ENCODE results near the gene CD79A.

CD79A gene

DNA sequence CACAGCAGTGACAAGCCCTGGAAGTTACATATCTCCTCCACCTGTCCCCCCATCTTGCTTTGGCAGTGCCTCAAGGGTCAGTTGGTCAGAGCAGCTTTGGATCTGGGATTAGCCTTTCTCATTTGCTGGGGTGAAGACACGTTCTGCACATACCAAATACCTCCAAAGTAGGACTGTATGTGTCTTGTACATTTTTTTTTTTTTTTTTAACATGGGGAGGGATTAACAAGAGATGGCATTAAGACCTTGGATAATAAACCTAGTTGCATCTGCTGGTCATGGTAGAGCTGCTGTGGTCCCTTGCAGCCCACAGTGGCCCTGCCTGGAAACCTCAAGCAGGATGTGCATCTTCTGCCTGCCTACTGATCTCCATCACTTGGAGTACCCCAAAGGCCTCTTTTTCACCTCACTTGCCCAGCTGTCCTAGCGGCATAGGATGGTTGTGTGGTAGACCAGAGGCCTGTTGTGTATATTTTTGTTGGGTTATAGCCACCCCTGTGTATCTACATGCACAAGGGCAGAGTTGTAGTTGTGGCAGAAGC, 14.6 kb upstream of the CD79A start:
- intact Hi-C loops (cut with DNase I; ENCODE audit: low total_unique reads) = no loop called here
- Histone ChIP-seq H3K27me3 (no peaks in the 10 kb centered on the region), H3K27ac (no peak overlapping the region), H3K9me3 (no peaks in the 10 kb centered on the region), H3K4me3 (no peak overlapping the region), H3K4me1 (peaks cover 0 to 43% (median 29%) of the 10 kb centered on the region in 4 donors), H3K36me3 (peaks cover 45 to 65% (median 54%) of the 10 kb centered on the region in 3 donors)
- TF ChIP-seq, protein P1, sequence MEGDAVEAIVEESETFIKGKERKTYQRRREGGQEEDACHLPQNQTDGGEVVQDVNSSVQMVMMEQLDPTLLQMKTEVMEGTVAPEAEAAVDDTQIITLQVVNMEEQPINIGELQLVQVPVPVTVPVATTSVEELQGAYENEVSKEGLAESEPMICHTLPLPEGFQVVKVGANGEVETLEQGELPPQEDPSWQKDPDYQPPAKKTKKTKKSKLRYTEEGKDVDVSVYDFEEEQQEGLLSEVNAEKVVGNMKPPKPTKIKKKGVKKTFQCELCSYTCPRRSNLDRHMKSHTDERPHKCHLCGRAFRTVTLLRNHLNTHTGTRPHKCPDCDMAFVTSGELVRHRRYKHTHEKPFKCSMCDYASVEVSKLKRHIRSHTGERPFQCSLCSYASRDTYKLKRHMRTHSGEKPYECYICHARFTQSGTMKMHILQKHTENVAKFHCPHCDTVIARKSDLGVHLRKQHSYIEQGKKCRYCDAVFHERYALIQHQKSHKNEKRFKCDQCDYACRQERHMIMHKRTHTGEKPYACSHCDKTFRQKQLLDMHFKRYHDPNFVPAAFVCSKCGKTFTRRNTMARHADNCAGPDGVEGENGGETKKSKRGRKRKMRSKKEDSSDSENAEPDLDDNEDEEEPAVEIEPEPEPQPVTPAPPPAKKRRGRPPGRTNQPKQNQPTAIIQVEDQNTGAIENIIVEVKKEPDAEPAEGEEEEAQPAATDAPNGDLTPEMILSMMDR (IDR thresholded peaks at IDR 0.05) = no peak
- no peak for DNase-seq

DNA sequence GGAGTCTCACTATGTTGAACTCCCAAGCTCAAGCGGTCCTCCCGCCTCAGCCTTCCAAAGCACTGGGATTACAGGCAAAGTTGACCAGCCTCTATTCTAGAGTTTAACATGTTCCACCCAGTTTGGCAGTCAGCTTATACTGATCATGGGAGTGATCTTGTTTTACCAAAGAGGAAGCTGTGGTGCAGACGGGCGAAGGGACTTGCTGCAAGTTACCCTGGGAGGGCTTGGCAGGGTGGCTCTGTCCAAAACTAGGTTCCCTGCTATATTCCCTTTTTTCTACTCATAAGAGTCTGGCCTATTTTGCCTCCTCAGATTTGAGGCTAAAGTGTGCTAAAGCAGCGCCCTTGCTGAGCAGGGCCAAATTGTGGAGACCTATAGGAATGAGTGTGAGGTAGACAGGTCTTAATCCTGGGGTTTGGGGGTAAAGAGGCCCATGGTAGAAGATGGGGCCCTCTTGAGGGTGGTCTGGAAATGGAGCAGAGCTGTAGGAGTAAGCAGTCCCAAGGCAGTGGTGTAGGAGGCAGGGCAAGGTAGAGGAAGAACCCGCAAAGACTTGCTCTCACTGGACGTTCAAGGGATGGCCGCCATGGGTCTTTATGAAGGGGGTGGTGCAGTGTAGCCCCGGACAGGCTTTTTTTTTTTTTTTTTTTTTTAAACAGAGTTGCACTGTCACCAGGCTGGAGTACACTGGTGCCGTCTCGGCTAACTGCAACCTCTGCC, 13.7 kb upstream of the CD79A start:
- H3K27me3 ChIP-seq = no peaks in the 10 kb centered on the region
- no peak overlapping the region for H3K4me3 ChIP-seq
- peaks cover 45 to 73% (median 63%) of the 10 kb centered on the region in 3 donors for H3K36me3 ChIP-seq
- H3K27ac ChIP-seq = no peak overlapping the region
- no peaks in the 10 kb centered on the region for H3K9me3 ChIP-seq
- TF ChIP-seq, protein P1 (IDR thresholded peaks at IDR 0.05) = no peak
- H3K4me1 ChIP-seq = peaks cover 0 to 43% (median 29%) of the 10 kb centered on the region in 4 donors
- intact Hi-C loops (cut with DNase I; ENCODE audit: low total_unique reads) = no loop called here
- DNase-seq = no peak

DNA sequence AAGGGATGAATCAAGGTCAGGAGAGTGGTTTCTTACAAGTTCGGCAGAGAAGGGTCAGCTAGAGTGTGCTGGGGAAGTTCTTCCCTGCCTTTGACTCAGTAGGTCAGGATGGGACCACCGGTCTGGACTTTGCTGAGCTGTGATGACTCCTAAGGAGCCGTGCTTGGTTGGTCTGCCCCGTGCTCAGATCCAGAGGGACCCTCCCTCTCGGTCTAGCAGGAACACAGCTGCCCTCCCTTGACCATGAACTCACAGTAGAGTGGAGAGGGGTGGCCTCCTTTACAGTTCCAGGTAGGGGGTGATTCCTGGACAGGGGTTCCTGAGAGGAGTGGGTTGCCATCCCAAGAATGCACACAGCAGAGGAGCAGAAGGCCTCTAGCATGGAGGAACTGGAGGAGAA, 12.7 kb upstream of the CD79A start:
- TF ChIP-seq, protein P1 (IDR thresholded peaks at IDR 0.05) = no peak
- no peaks in the 10 kb centered on the region for H3K27me3 ChIP-seq
- no peaks in the 10 kb centered on the region for H3K9me3 ChIP-seq
- H3K4me1 ChIP-seq = peaks cover 0 to 43% (median 29%) of the 10 kb centered on the region in 4 donors
- H3K27ac ChIP-seq = no peak overlapping the region
- peaks cover 53 to 83% (median 73%) of the 10 kb centered on the region in 3 donors for H3K36me3 ChIP-seq
- intact Hi-C loops (cut with DNase I; ENCODE audit: low total_unique reads) = no loop called here
- H3K4me3 ChIP-seq = no peak overlapping the region
- DNase-seq = no peak

DNA sequence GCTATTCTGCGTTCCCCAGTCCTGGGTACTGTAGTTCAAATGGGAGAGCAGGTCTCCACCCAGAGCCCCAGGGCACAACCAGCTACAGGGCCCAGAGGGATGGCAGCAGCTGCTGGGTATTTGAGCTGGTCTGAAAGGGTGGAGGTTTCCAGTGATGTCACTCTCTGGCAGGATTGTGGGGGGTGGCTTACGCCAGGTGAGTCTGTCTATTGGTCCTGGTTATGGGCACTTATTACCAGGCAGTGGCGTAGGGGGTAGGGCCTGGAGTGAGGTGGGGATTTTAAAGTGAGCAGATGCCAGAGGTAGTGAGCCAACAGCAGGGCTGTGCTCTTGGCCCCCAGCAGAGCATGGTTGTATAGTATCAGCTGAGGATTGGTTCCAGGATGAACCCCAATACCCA, 10.8 kb upstream of the CD79A start:
- no peak for DNase-seq
- Histone ChIP-seq H3K4me3 (no peak overlapping the region), H3K36me3 (peaks cover 69 to 99% (median 86%) of the 10 kb centered on the region in 3 donors), H3K9me3 (no peaks in the 10 kb centered on the region), H3K27me3 (no peaks in the 10 kb centered on the region), H3K4me1 (peaks cover 0 to 34% (median 20%) of the 10 kb centered on the region in 4 donors), H3K27ac (no peak overlapping the region)
- intact Hi-C loops (cut with DNase I; ENCODE audit: low total_unique reads) = no loop called here
- TF ChIP-seq, protein P1 (IDR thresholded peaks at IDR 0.05) = no peak

DNA sequence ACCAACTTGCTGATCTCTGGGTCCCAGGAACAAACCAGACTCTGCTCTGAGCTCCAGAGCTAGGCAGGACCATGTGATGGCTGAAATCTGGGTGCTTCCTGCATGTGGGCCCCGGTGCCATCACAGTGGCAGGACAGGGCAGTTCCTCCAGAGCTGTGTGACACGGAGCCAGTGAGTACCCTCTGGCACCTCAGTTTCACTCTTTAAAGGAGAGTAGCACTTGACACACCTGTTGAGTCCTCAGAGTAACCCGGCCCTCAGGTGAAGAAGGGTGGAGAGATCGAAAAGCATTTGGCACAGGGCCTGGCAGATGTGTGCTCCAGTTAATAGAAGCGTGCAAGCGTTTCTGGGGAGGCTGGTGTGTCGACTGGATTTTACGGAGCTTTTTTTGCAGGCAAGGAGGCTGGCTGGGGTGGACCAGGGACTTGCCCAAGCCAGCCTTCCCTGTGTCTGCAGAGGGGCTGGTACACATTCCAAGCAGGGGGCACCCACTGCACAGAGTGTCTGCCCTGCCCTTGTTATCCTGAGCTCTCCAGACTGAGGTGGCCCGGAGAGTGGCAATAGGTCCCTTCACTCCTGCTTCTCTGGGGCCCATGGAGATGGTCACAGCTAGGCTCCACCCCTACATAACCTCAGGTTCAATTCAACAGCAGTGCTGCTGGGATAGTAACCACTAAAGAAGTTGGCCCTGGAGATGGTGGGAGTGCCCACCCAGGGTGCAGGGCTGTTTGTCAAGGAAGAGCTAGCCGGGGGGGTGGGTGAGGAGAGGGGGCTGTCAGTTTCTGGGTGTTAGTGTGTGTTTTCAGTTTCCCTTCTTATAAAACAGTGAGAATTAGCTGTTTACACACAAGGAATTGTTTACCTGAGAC, 8.7 kb upstream of the CD79A start:
- H3K36me3 ChIP-seq = peaks cover 54 to 92% (median 74%) of the 10 kb centered on the region in 3 donors
- no peaks in the 10 kb centered on the region for H3K27me3 ChIP-seq
- H3K9me3 ChIP-seq = no peaks in the 10 kb centered on the region
- intact Hi-C loops (cut with DNase I; ENCODE audit: low total_unique reads) = no loop called here
- H3K4me1 ChIP-seq = peaks cover 0 to 14% (median 5%) of the 10 kb centered on the region in 4 donors
- no peak overlapping the region for H3K4me3 ChIP-seq
- TF ChIP-seq, protein P1 (IDR thresholded peaks at IDR 0.05) = no peak
- no peak overlapping the region for H3K27ac ChIP-seq
- no peak for DNase-seq
